Transverse colon (tissue), 3 donors: ENCODE results near the gene STAU1.

Source experiments
- EP300 ChIP-seq: sonication (generic); formaldehyde crosslinking; IDR thresholded peaks from one replicate; pipeline ENCODE4 v1.6.1; 2017; ENCODE audit warnings: antibody characterized with exemption, low read depth
- TF ChIP-seq, protein P1 (sequence below), 5 experiments: fragments of 200-600 bp in 3 of 5; fragments of 450-650 bp in 2 of 5; sonication (generic) in 3 of 5; IDR thresholded peaks; 1 replicate in 2 of 5; 2 replicates in 3 of 5; pipeline ENCODE4 v1.5.1; 2016 to 2017; ENCODE audit warnings: antibody characterized with exemption in 5 of 5, inconsistent platforms in 3 of 5, mild to moderate bottlenecking in 2 of 5, moderate library complexity in 1 of 5

DNA sequence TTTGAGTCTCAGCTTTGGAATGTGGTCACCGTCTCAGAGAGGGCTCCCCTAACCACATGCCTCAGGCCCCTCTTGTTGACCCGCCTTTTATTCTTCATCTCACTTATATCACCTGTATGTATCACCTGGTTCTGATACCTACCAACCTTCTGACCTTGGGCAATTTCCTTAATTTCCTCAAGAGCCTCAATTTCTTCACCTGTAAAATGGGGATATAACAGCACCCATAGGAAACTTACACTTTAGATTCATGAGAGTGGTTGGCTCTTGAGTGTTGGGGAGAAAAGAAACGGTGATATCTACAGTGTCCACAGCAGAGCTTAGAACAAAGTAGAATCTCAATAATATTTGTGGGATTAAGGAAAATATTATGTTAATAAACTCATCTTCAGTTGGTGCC lies 27.1 kb upstream of the STAU1 start:
- TF ChIP-seq EP300, result no peak
- TF ChIP-seq, protein P1, sequence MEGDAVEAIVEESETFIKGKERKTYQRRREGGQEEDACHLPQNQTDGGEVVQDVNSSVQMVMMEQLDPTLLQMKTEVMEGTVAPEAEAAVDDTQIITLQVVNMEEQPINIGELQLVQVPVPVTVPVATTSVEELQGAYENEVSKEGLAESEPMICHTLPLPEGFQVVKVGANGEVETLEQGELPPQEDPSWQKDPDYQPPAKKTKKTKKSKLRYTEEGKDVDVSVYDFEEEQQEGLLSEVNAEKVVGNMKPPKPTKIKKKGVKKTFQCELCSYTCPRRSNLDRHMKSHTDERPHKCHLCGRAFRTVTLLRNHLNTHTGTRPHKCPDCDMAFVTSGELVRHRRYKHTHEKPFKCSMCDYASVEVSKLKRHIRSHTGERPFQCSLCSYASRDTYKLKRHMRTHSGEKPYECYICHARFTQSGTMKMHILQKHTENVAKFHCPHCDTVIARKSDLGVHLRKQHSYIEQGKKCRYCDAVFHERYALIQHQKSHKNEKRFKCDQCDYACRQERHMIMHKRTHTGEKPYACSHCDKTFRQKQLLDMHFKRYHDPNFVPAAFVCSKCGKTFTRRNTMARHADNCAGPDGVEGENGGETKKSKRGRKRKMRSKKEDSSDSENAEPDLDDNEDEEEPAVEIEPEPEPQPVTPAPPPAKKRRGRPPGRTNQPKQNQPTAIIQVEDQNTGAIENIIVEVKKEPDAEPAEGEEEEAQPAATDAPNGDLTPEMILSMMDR (IDR thresholded peaks at IDR 0.05), result no peak
